Raji (cell line): ENCODE results near the gene CYSRT1.

Experiments used
- POLR2A ChIP-seq: IDR thresholded peaks from 2 replicates; pipeline ENCODE4 v1.6.1; 2011; ENCODE audit warnings: low read depth, low read length, control low read depth; ENCODE audit not compliant: insufficient read depth

CYSRT1 gene

GRCh38 chr9:137253717-137254623, 29.0 kb downstream of the CYSRT1 start:
- no peak for TF ChIP-seq POLR2A

- TF ChIP-seq POLR2A, result peak; percentile 91
These were observed 29.9 kb downstream of the CYSRT1 start, which contains the start of gene NELFB for GRCh38 chr9:137254624-137255447. NELFB (plus strand) TSS chr9:137255327.

- no peak for TF ChIP-seq POLR2A
These were observed 30.6 kb downstream of the CYSRT1 start for GRCh38 chr9:137255448-137256114.

- no peak for TF ChIP-seq POLR2A
These were observed 31.4 kb downstream of the CYSRT1 start for GRCh38 chr9:137256362-137256761.

GRCh38 chr9:137256856-137257255, 31.9 kb downstream of the CYSRT1 start:
- TF ChIP-seq POLR2A, result no peak

GRCh38 chr9:137262909-137263285, 37.9 kb downstream of the CYSRT1 start:
- no peak for TF ChIP-seq POLR2A

GRCh38 chr9:137263506-137263905, 38.5 kb downstream of the CYSRT1 start:
- no peak for TF ChIP-seq POLR2A

- no peak for TF ChIP-seq POLR2A
These were observed 39.1 kb downstream of the CYSRT1 start for GRCh38 chr9:137264067-137264466.

GRCh38 chr9:137265496-137266161, 40.7 kb downstream of the CYSRT1 start:
- no peak for TF ChIP-seq POLR2A

GRCh38 chr9:137266162-137266527, 41.2 kb downstream of the CYSRT1 start:
- no peak for TF ChIP-seq POLR2A

- no peak for TF ChIP-seq POLR2A
These were observed 41.8 kb downstream of the CYSRT1 start for GRCh38 chr9:137266585-137267453.

- peak; percentile 35; the same call in 1 of the 2 replicates for TF ChIP-seq POLR2A
These were observed 43.0 kb downstream of the CYSRT1 start for GRCh38 chr9:137267933-137268355.

GRCh38 chr9:137268538-137269201, 43.7 kb downstream of the CYSRT1 start:
- TF ChIP-seq POLR2A, result no peak
